ENCODE data around the gene XIST.

GRCh38 chrX:73826996-73827395 is 25.5 kb downstream of the XIST start:
- TF ChIP-seq EZH2 (IDR thresholded peaks at IDR 0.05): no peak
- TF ChIP-seq POLR2A (IDR thresholded peaks at IDR 0.05; ENCODE audit: borderline replicate concordance, extremely low read depth, insufficient read depth, insufficient read length): no peak
- TF ChIP-seq REST (IDR thresholded peaks at IDR 0.05; ENCODE audit: low read depth): no peak
- no peak for TF ChIP-seq YY1 (IDR thresholded peaks at IDR 0.05; ENCODE audit: extremely low read depth, insufficient replicate concordance, low read depth, low read length)
- TF ChIP-seq CTCF (IDR thresholded peaks at IDR 0.05 in 2 of 3, conservative IDR thresholded peaks at IDR 0.05 in 1 of 3; ENCODE audit: borderline replicate concordance in 1 of 3, insufficient read depth in 1 of 3, low read depth in 2 of 3, low read length in 2 of 3): no peak
- TF ChIP-seq RAD21 (IDR thresholded peaks at IDR 0.05; ENCODE audit: low read depth): no peak
- TF ChIP-seq ATF3 (IDR thresholded peaks at IDR 0.05): no peak
- no peak for TF ChIP-seq EGR1 (IDR thresholded peaks at IDR 0.05; ENCODE audit: low read depth)
- no peak for TF ChIP-seq SRF (IDR thresholded peaks at IDR 0.05; ENCODE audit: low read depth)
- no peak for TF ChIP-seq POLR2AphosphoS5 (IDR thresholded peaks at IDR 0.05; ENCODE audit: low read depth, low read length)
- TF ChIP-seq ZBTB33 (IDR thresholded peaks at IDR 0.05; ENCODE audit: extremely low read depth, insufficient replicate concordance, low read length): no peak
- no peak for TF ChIP-seq EZH2phosphoT487 (IDR thresholded peaks at IDR 0.05; ENCODE audit: borderline replicate concordance)
- no peak for TF ChIP-seq CEBPB (IDR thresholded peaks at IDR 0.05; ENCODE audit: low read depth)

Data from HCT116 (cell line).